ENCODE measurements around the gene SIPA1L2. TPM values are rescaled to one million over a fixed set of nuclear protein-coding genes. Genes with fewer than 3 reads are reported as not detected.

Gene SIPA1L2
- total RNA-seq, 1 donor from 2014 or later = 16.6 TPM

GRCh38 chr1:232590744-232591082, 39.2 kb downstream of the SIPA1L2 start:
- no peak for DNase-seq (ENCODE audit: low read depth)
- FAIRE-seq = no peak
- TF ChIP-seq CTCF (IDR thresholded peaks at IDR 0.05; ENCODE audit: insufficient read depth, low read length, severe bottlenecking) = no peak

GRCh38 chr1:232589812-232590743, 39.9 kb downstream of the SIPA1L2 start:
- no peak for TF ChIP-seq CTCF (IDR thresholded peaks at IDR 0.05; ENCODE audit: insufficient read depth, low read length, severe bottlenecking)

More at GRCh38 chr1:232590744-232591082, 39.2 kb downstream of the SIPA1L2 start:
- Histone ChIP-seq H3K27me3 (ENCODE audit: control insufficient read depth, insufficient read depth, low read length) (no peaks in the 10 kb centered on the region), H3K36me3 (ENCODE audit: control insufficient read depth, insufficient read depth, low read length) (no peaks in the 10 kb centered on the region), H3K4me3 (ENCODE audit: low read depth, low read length) (no peak overlapping the region)

GRCh38 chr1:232589111-232589811, 40.7 kb downstream of the SIPA1L2 start:
- FAIRE-seq (no peak), DNase-seq (ENCODE audit: low read depth) (no peak)
- Histone ChIP-seq H3K27me3 (ENCODE audit: control insufficient read depth, insufficient read depth, low read length) (no peaks in the 10 kb centered on the region), H3K4me3 (ENCODE audit: low read depth, low read length) (no peak overlapping the region), H3K36me3 (ENCODE audit: control insufficient read depth, insufficient read depth, low read length) (no peaks in the 10 kb centered on the region)
- TF ChIP-seq CTCF (IDR thresholded peaks at IDR 0.05; ENCODE audit: insufficient read depth, low read length, severe bottlenecking) = no peak

More at GRCh38 chr1:232589812-232590743, 39.9 kb downstream of the SIPA1L2 start:
- FAIRE-seq = no peak
- no peaks in the 10 kb centered on the region for H3K27me3 ChIP-seq (ENCODE audit: control insufficient read depth, insufficient read depth, low read length)
- no peak for DNase-seq (ENCODE audit: low read depth)
- no peak overlapping the region for H3K4me3 ChIP-seq (ENCODE audit: low read depth, low read length)
- no peaks in the 10 kb centered on the region for H3K36me3 ChIP-seq (ENCODE audit: control insufficient read depth, insufficient read depth, low read length)

- no peaks in the 10 kb centered on the region for H3K27me3 ChIP-seq (ENCODE audit: control insufficient read depth, insufficient read depth, low read length)
- FAIRE-seq = peak; percentile 79
Measured at GRCh38 chr1:232587141-232588008, 42.6 kb downstream of the SIPA1L2 start.

More at GRCh38 chr1:232587141-232588008, 42.6 kb downstream of the SIPA1L2 start:
- TF ChIP-seq CTCF (IDR thresholded peaks at IDR 0.05; ENCODE audit: insufficient read depth, low read length, severe bottlenecking) = no peak
- no peak for DNase-seq (ENCODE audit: low read depth)
- no peaks in the 10 kb centered on the region for H3K36me3 ChIP-seq (ENCODE audit: control insufficient read depth, insufficient read depth, low read length)
- H3K4me3 ChIP-seq (ENCODE audit: low read depth, low read length) = no peak overlapping the region

Measured in bronchial epithelial cell (primary cell).